Bronchial epithelial cell (primary cell): ENCODE results near the gene SLC23A2. TPM values are rescaled to one million over a fixed set of nuclear protein-coding genes. Genes with fewer than 3 reads are reported as not detected.

ENCODE experiments used
- DNase-seq: peaks from one replicate; pipeline ENCODE4 v3.0.0-alpha.2; 2010; ENCODE audit warnings: low read depth
- FAIRE-seq: peaks from 2 replicates; lab custom pipeline; 2011; peaks lifted over from hg19 to GRCh38; lab: Jason Lieb, UNC
- H3K27me3 ChIP-seq: 2 replicates; pipeline ENCODE4 v1.5.1; 2011; ENCODE audit warnings: low read length; ENCODE audit not compliant: control insufficient read depth, insufficient read depth
- H3K36me3 ChIP-seq: 2 replicates; pipeline ENCODE4 v1.5.1; 2011; ENCODE audit warnings: low read length; ENCODE audit not compliant: control insufficient read depth, insufficient read depth
- H3K4me3 ChIP-seq: 2 replicates; pipeline ENCODE4 v1.5.1; 2011; ENCODE audit warnings: mild to moderate bottlenecking, low read depth, low read length, control low read depth
- total RNA-seq: library from RNA; depleted of rRNA; stranded (reverse); fragments of >200 nt; gene quantifications from 2 replicates; pipeline ENCODE4 v1.2.1, GENCODE V29; 2014
- TF ChIP-seq, protein P1 (sequence below): IDR thresholded peaks from 2 replicates; pipeline ENCODE4 v1.5.1; 2011; ENCODE audit warnings: mild to moderate bottlenecking, moderate library complexity, low read length, control low read depth, inconsistent platforms; ENCODE audit not compliant: insufficient read depth, severe bottlenecking

SLC23A2 gene
- total RNA-seq, 1 donor from 2014 or later: 7.6 TPM

- Histone ChIP-seq H3K36me3 (no peaks in the 10 kb centered on the region), H3K4me3 (no peak overlapping the region), H3K27me3 (no peaks in the 10 kb centered on the region)
- TF ChIP-seq, protein P1, sequence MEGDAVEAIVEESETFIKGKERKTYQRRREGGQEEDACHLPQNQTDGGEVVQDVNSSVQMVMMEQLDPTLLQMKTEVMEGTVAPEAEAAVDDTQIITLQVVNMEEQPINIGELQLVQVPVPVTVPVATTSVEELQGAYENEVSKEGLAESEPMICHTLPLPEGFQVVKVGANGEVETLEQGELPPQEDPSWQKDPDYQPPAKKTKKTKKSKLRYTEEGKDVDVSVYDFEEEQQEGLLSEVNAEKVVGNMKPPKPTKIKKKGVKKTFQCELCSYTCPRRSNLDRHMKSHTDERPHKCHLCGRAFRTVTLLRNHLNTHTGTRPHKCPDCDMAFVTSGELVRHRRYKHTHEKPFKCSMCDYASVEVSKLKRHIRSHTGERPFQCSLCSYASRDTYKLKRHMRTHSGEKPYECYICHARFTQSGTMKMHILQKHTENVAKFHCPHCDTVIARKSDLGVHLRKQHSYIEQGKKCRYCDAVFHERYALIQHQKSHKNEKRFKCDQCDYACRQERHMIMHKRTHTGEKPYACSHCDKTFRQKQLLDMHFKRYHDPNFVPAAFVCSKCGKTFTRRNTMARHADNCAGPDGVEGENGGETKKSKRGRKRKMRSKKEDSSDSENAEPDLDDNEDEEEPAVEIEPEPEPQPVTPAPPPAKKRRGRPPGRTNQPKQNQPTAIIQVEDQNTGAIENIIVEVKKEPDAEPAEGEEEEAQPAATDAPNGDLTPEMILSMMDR: no peak
- DNase-seq (no peak), FAIRE-seq (no peak)
These were observed 198.8 kb downstream of the SLC23A2 start for GRCh38 chr20:4802527-4802926.

Other genes starting within 250 kb of the SLC23A2 start
- under 0.01 and 0.26 TPM in 2 replicates for gene RASSF2, start 177.9 kb downstream of the SLC23A2 start, total RNA-seq
- gene TMEM230, start 111.6 kb upstream of the SLC23A2 start, total RNA-seq: 45.5 and 51.6 TPM in 2 replicates
- 43.7 and 60.8 TPM in 2 replicates for gene PCNA, start 118.4 kb upstream of the SLC23A2 start, total RNA-seq
- 16.8 and 23.4 TPM in 2 replicates for gene CDS2, start 125.5 kb upstream of the SLC23A2 start, total RNA-seq